GM13976 (cell line): ENCODE data around the gene AGPAT2.

Experiments
- DNase-seq: peaks from one replicate; pipeline ENCODE4 v3.0.0; 2012; ENCODE audit warnings: low spot score
- in situ Hi-C: fragments of 300-500 bp; cut with MboI; formaldehyde crosslinking; loops from one replicate; pipeline ENCODE4 v1.12.0; 2022; ENCODE audit warnings: low sequenced_read_pairs, mixed read lengths, inconsistent platforms; ENCODE audit not compliant: unreplicated experiment
- TF ChIP-seq, protein P1 (sequence below): IDR thresholded peaks from 2 replicates; pipeline ENCODE4 v1.5.1; 2012; ENCODE audit warnings: borderline replicate concordance, mild to moderate bottlenecking; ENCODE audit not compliant: insufficient read depth; ENCODE audit errors: extremely low read depth, missing control alignments, control extremely low read depth

Gene AGPAT2

GRCh38 chr9:136673975-136674785 is 13.1 kb downstream of the AGPAT2 start:
- no peak for DNase-seq
- TF ChIP-seq, protein P1, sequence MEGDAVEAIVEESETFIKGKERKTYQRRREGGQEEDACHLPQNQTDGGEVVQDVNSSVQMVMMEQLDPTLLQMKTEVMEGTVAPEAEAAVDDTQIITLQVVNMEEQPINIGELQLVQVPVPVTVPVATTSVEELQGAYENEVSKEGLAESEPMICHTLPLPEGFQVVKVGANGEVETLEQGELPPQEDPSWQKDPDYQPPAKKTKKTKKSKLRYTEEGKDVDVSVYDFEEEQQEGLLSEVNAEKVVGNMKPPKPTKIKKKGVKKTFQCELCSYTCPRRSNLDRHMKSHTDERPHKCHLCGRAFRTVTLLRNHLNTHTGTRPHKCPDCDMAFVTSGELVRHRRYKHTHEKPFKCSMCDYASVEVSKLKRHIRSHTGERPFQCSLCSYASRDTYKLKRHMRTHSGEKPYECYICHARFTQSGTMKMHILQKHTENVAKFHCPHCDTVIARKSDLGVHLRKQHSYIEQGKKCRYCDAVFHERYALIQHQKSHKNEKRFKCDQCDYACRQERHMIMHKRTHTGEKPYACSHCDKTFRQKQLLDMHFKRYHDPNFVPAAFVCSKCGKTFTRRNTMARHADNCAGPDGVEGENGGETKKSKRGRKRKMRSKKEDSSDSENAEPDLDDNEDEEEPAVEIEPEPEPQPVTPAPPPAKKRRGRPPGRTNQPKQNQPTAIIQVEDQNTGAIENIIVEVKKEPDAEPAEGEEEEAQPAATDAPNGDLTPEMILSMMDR = no peak
- in situ Hi-C loops = no loop called here

GRCh38 chr9:136673088-136673974 is 13.9 kb downstream of the AGPAT2 start:
- no peak for DNase-seq
- TF ChIP-seq, protein P1 = no peak
- in situ Hi-C loops = no loop called here

DNA sequence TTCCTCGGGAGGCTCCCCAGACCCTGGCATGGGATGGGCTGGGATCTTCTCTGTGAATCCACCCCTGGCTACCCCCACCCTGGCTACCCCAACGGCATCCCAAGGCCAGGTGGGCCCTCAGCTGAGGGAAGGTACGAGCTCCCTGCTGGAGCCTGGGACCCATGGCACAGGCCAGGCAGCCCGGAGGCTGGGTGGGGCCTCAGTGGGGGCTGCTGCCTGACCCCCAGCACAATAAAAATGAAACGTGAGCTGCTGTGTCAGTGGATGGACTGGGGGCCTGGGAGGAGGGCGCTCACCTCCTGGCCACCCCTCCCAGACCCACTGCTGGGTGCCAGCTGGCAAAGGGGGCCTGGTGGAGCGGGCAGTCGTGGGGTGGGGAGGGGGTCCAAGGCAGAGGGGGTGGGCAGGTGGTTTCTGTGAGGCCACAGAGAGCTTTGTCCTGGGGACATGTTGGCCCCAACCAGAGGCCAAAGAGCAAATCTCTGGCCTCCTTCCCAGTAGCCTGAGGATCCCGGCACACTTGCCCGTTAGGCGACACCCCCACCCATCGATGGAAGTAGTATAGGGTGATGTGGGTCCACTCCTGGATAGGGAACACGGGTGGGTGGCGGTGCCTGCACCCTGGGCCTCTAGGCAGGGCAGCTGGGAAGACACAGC is 14.7 kb downstream of the AGPAT2 start:
- in situ Hi-C loops = no loop called here
- no peak for DNase-seq
- TF ChIP-seq, protein P1 = no peak

- TF ChIP-seq, protein P1 = peak; percentile 67
- in situ Hi-C loops = no loop called here
- DNase-seq = peak; percentile 87
These were observed 15.4 kb downstream of the AGPAT2 start for GRCh38 chr9:136671646-136672430.

DNA sequence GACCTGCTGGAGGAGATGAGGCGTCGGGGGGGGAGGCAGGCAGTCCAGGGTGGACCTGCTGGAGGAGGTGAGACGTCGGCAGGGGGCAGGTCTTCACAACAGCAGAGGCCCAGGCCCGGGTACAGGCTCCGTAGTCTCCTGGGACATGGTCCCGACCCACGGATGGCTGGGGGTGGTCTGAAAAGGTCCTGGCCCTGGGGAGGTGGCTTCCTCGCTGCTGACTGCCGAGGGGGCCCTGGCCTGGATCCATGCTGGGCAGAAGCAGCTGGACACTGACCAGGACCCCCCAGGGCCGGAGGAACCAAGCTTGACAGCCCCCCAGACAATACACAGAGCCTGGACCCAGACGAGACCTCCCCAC is 16.0 kb downstream of the AGPAT2 start:
- in situ Hi-C loops = no loop called here
- no peak for DNase-seq
- TF ChIP-seq, protein P1 = no peak
